Stimulated activated naive CD8-positive, alpha-beta T cell treated with anti-CD3 and anti-CD28 coated beads, Interleukin-15, amount 100 ng/mL, for 72 hours (primary cell): ENCODE measurements around the gene FANCI.

Experiments
- ATAC-seq: fragments of 150-1000 bp; cut with Tn5 transposase; 2 replicates; pipeline ENCODE4 v1.10.0; 2021; ENCODE audit warnings: mild to moderate bottlenecking, moderate library complexity
- DNase-seq, 2 donors: peaks; one replicate each; pipeline ENCODE4 v3.0.0; 2021 to 2022
- H3K27ac Mint-ChIP-seq, 2 donors: one replicate each; pipeline ENCODE4 v1.8.0; 2022; ENCODE audit warnings: mild to moderate bottlenecking in 2 of 2, mixed read lengths in 2 of 2, moderate library complexity in 2 of 2
- H3K27me3 Mint-ChIP-seq: one replicate; pipeline ENCODE4 v1.8.0; 2022; ENCODE audit warnings: mixed read lengths
- H3K4me1 Mint-ChIP-seq: one replicate; pipeline ENCODE4 v1.8.0; 2022; ENCODE audit warnings: mild to moderate bottlenecking, mixed read lengths
- H3K4me3 Mint-ChIP-seq, 2 donors: one replicate each; pipeline ENCODE4 v1.8.0; 2022; ENCODE audit warnings: mild to moderate bottlenecking in 2 of 2, mixed read lengths in 2 of 2, moderate library complexity in 1 of 2
- H3K9me3 Mint-ChIP-seq, 2 donors: one replicate each; pipeline ENCODE4 v1.8.0; 2022; ENCODE audit warnings: mixed read lengths in 2 of 2

FANCI gene

GRCh38 chr15:89315375-89315929, 71.7 kb downstream of the FANCI start:
- Mint-ChIP-seq H3K4me1 (peaks cover 23% of the 10 kb centered on the region), H3K4me3 (no peak overlapping the region), H3K9me3 (no peaks in the 10 kb centered on the region), H3K27me3 (no peaks in the 10 kb centered on the region), H3K27ac (peak overlapping the region; percentile 78 to 89)
- no peak for ATAC-seq
- no peak for DNase-seq

- no peak for ATAC-seq
- Mint-ChIP-seq H3K27ac (peak overlapping the region; percentile 7 to 41), H3K4me1 (peaks cover 23% of the 10 kb centered on the region)
Measured at GRCh38 chr15:89316504-89316903, 72.7 kb downstream of the FANCI start.

GRCh38 chr15:89317186-89317720, 73.5 kb downstream of the FANCI start:
- DNase-seq (no peak), ATAC-seq (peak; percentile 35)
- peak overlapping the region in 1 of 2 donors; percentile 80 for H3K27ac Mint-ChIP-seq
- H3K27me3 Mint-ChIP-seq = no peaks in the 10 kb centered on the region
- H3K9me3 Mint-ChIP-seq = no peaks in the 10 kb centered on the region
- H3K4me3 Mint-ChIP-seq = peak overlapping the region in 1 of 2 donors; percentile 8
- H3K4me1 Mint-ChIP-seq = peaks cover 26% of the 10 kb centered on the region

More at GRCh38 chr15:89316504-89316903, 72.7 kb downstream of the FANCI start:
- no peak overlapping the region for H3K4me3 Mint-ChIP-seq
- no peak for DNase-seq
- H3K9me3 Mint-ChIP-seq = no peaks in the 10 kb centered on the region
- no peaks in the 10 kb centered on the region for H3K27me3 Mint-ChIP-seq

GRCh38 chr15:89319678-89320077, 75.9 kb downstream of the FANCI start:
- no peak for DNase-seq
- no peak for ATAC-seq
- no peaks in the 10 kb centered on the region for H3K9me3 Mint-ChIP-seq
- no peaks in the 10 kb centered on the region for H3K27me3 Mint-ChIP-seq
- H3K4me1 Mint-ChIP-seq = peaks cover 35% of the 10 kb centered on the region
- no peak overlapping the region for H3K4me3 Mint-ChIP-seq
- peak overlapping the region in 1 of 2 donors; percentile 3 for H3K27ac Mint-ChIP-seq

GRCh38 chr15:89320200-89320599, 76.4 kb downstream of the FANCI start:
- DNase-seq = no peak
- no peaks in the 10 kb centered on the region for H3K27me3 Mint-ChIP-seq

GRCh38 chr15:89321521-89322410, 78.0 kb downstream of the FANCI start:
- Mint-ChIP-seq H3K4me3 (no peak overlapping the region), H3K27me3 (no peaks in the 10 kb centered on the region), H3K4me1 (peaks cover 22% of the 10 kb centered on the region), H3K9me3 (no peaks in the 10 kb centered on the region), H3K27ac (peak overlapping the region; percentile 35 to 53)
- DNase-seq (no peak), ATAC-seq (peak; percentile 24)

More at GRCh38 chr15:89320200-89320599, 76.4 kb downstream of the FANCI start:
- Mint-ChIP-seq H3K4me3 (no peak overlapping the region), H3K9me3 (no peaks in the 10 kb centered on the region), H3K27ac (peak overlapping the region in 1 of 2 donors; percentile 3), H3K4me1 (peaks cover 35% of the 10 kb centered on the region)
- ATAC-seq = no peak

- H3K27ac Mint-ChIP-seq = peak overlapping the region in 1 of 2 donors; percentile 31
- no peaks in the 10 kb centered on the region for H3K27me3 Mint-ChIP-seq
- H3K4me1 Mint-ChIP-seq = peaks cover 18% of the 10 kb centered on the region
- peak overlapping the region in 1 of 2 donors; percentile 10 for H3K4me3 Mint-ChIP-seq
- no peaks in the 10 kb centered on the region for H3K9me3 Mint-ChIP-seq
- DNase-seq (no peak), ATAC-seq (no peak)
Measured at GRCh38 chr15:89322822-89323221, 79.0 kb downstream of the FANCI start.

- Mint-ChIP-seq H3K4me1 (peaks cover 21% of the 10 kb centered on the region), H3K4me3 (no peak overlapping the region), H3K9me3 (no peaks in the 10 kb centered on the region), H3K27ac (peak overlapping the region; percentile 38 to 92), H3K27me3 (no peaks in the 10 kb centered on the region)
- DNase-seq = no peak
- ATAC-seq = no peak
Measured at GRCh38 chr15:89323825-89324224, 80.0 kb downstream of the FANCI start.

GRCh38 chr15:89325039-89325803, 81.4 kb downstream of the FANCI start:
- H3K27me3 Mint-ChIP-seq = no peaks in the 10 kb centered on the region
- H3K4me3 Mint-ChIP-seq = no peak overlapping the region
- DNase-seq = no peak
- H3K9me3 Mint-ChIP-seq = no peaks in the 10 kb centered on the region
- H3K27ac Mint-ChIP-seq = peak overlapping the region; percentile 30 to 69
- no peak for ATAC-seq
- peaks cover 35% of the 10 kb centered on the region for H3K4me1 Mint-ChIP-seq

GRCh38 chr15:89326316-89326715, 82.5 kb downstream of the FANCI start:
- no peak for ATAC-seq
- Mint-ChIP-seq H3K9me3 (no peaks in the 10 kb centered on the region), H3K4me3 (no peak overlapping the region), H3K27ac (peak overlapping the region; percentile 40 to 42), H3K27me3 (no peaks in the 10 kb centered on the region), H3K4me1 (peaks cover 46% of the 10 kb centered on the region)
- DNase-seq = no peak

GRCh38 chr15:89327113-89327512, 83.3 kb downstream of the FANCI start:
- no peak for ATAC-seq
- H3K9me3 Mint-ChIP-seq = no peaks in the 10 kb centered on the region
- peak overlapping the region; percentile 74 to 76 for H3K27ac Mint-ChIP-seq
- no peaks in the 10 kb centered on the region for H3K27me3 Mint-ChIP-seq
- no peak for DNase-seq
- H3K4me1 Mint-ChIP-seq = peaks cover 53% of the 10 kb centered on the region
- H3K4me3 Mint-ChIP-seq = no peak overlapping the region

- no peak for DNase-seq
- Mint-ChIP-seq H3K4me1 (peaks cover 52% of the 10 kb centered on the region), H3K27me3 (no peaks in the 10 kb centered on the region), H3K27ac (peak overlapping the region; percentile 33 to 59), H3K4me3 (no peak overlapping the region), H3K9me3 (no peaks in the 10 kb centered on the region)
- ATAC-seq = no peak
Measured at GRCh38 chr15:89328398-89329254, 84.8 kb downstream of the FANCI start.

GRCh38 chr15:89329329-89330084, 85.7 kb downstream of the FANCI start:
- Mint-ChIP-seq H3K27me3 (no peaks in the 10 kb centered on the region), H3K27ac (peak overlapping the region; percentile 59 to 78), H3K9me3 (no peaks in the 10 kb centered on the region), H3K4me1 (peaks cover 52% of the 10 kb centered on the region), H3K4me3 (peak overlapping the region; percentile 60 to 73)
- peak in 1 of 2 donors; percentile 44 for DNase-seq
- peak; percentile 68 for ATAC-seq

GRCh38 chr15:89330119-89330518, 86.3 kb downstream of the FANCI start:
- H3K4me3 Mint-ChIP-seq = peak overlapping the region; percentile 60 to 73
- H3K4me1 Mint-ChIP-seq = peaks cover 58% of the 10 kb centered on the region
- ATAC-seq (no peak), DNase-seq (no peak)
- H3K27me3 Mint-ChIP-seq = no peaks in the 10 kb centered on the region
- H3K9me3 Mint-ChIP-seq = peaks cover 0 to 6% of the 10 kb centered on the region in 2 donors
- peak overlapping the region in 1 of 2 donors; percentile 44 for H3K27ac Mint-ChIP-seq
